Astrocyte of the cerebellum (primary cell): ENCODE measurements around the gene LOXHD1.

Source experiments
- DNase-seq: peaks from one replicate; pipeline ENCODE4 v3.0.0-alpha.2; 2011; ENCODE audit warnings: low read depth
- H3K4me3 ChIP-seq: 2 replicates; pipeline ENCODE4 v1.5.1; 2011; ENCODE audit warnings: mild to moderate bottlenecking, low read depth, low read length, moderate library complexity
- in situ Hi-C: cut with HindIII; loops from 2 replicates; pipeline ENCODE4 v1.10.0; 2017; ENCODE audit warnings: low sequenced_read_pairs
- TF ChIP-seq, protein P1 (sequence below): IDR thresholded peaks from 2 replicates; pipeline ENCODE4 v1.5.1; 2012; ENCODE audit warnings: low read length, low read depth, moderate library complexity, mild to moderate bottlenecking; ENCODE audit errors: missing control alignments

Gene LOXHD1

GRCh38 chr18:46622999-46623398 is 34.0 kb downstream of the LOXHD1 start:
- in situ Hi-C loops = no loop called here
- TF ChIP-seq, protein P1, sequence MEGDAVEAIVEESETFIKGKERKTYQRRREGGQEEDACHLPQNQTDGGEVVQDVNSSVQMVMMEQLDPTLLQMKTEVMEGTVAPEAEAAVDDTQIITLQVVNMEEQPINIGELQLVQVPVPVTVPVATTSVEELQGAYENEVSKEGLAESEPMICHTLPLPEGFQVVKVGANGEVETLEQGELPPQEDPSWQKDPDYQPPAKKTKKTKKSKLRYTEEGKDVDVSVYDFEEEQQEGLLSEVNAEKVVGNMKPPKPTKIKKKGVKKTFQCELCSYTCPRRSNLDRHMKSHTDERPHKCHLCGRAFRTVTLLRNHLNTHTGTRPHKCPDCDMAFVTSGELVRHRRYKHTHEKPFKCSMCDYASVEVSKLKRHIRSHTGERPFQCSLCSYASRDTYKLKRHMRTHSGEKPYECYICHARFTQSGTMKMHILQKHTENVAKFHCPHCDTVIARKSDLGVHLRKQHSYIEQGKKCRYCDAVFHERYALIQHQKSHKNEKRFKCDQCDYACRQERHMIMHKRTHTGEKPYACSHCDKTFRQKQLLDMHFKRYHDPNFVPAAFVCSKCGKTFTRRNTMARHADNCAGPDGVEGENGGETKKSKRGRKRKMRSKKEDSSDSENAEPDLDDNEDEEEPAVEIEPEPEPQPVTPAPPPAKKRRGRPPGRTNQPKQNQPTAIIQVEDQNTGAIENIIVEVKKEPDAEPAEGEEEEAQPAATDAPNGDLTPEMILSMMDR = peak; percentile 20
- no peak overlapping the region for H3K4me3 ChIP-seq
- no peak for DNase-seq

DNA sequence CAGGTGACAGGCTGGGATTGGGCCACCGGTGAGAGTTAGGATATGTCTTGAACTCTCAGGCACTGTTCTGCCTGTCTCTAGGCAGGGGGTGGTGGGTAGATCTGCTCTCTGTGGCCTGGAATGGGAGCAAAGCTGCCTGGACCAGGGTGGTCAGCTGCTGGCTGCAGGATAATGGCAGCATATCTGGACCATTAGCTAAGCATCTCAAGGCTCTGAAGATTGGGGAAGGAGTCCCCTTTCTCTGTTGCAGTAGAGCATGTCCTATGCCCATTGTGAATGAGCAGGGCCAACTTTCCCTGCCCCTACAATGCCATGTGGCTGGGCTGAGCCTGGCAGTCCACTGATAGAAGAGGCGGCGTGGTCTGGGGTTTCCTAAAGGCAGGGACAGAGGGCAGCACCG is 34.6 kb downstream of the LOXHD1 start:
- in situ Hi-C loops = no loop called here
- TF ChIP-seq, protein P1 = no peak
- no peak overlapping the region for H3K4me3 ChIP-seq
- no peak for DNase-seq

- TF ChIP-seq, protein P1 = no peak
- no peak for DNase-seq
- in situ Hi-C loops = no loop called here
- H3K4me3 ChIP-seq = no peak overlapping the region
Observed at GRCh38 chr18:46621871-46622270, 35.1 kb downstream of the LOXHD1 start.

DNA sequence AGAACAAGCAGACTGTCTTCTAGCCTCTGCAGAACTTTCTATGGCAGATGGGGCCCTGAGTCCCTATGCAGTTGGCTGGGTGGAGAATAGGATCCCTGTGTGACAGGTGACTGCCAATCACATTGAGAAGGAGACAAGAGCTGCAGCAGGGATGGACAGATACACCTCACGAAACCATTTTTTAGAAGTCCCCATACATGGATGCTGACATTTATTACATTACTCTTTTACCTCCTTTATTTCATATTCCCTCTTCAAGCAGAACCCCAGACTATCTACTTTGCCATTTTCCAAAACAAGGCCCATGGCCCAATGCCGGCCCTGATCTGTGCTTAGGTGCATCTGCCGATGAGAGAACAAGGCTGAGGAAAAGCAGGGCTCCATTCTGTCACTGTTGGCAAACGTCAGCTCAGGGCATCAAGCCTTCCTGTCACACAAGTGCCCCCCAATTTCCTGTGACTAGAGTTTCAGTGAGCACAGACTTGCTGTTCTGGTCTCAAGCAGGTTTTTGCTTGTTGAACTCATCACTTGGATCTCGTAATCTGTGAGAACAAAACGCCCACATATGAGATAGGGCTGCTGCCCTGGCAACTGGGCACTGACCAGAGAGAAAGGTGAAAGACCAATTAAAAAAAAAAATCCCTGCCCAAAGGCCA is 35.8 kb downstream of the LOXHD1 start:
- no peak overlapping the region for H3K4me3 ChIP-seq
- DNase-seq = no peak
- in situ Hi-C loops = no loop called here
- TF ChIP-seq, protein P1 = no peak

DNA sequence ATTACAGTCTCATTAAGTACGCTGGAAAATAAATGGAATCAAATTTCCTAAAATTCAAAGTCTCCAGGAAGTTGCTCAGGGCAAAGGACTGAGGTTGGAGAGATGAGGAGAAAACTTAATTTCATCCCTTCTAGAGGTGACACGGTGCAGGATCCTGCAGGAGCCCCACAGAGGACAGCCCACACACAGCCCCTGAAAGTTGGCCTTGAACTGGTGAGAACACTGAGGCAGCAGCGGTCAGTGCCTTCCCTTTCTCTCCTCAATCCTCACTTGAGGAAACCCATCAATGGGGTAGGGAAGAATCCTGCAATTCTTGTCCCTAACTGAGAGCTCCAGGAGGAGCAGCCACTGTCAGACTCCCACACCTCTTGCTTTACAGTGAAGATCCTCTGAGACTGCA is 37.5 kb downstream of the LOXHD1 start:
- H3K4me3 ChIP-seq = no peak overlapping the region
- in situ Hi-C loops = no loop called here
- TF ChIP-seq, protein P1 = no peak
- DNase-seq = no peak

GRCh38 chr18:46615720-46616119 is 41.3 kb downstream of the LOXHD1 start:
- no peak overlapping the region for H3K4me3 ChIP-seq
- in situ Hi-C loops = no loop called here

More at GRCh38 chr18:46615720-46616119, 41.3 kb downstream of the LOXHD1 start:
- no peak for DNase-seq
- TF ChIP-seq, protein P1 = no peak
